ENCODE measurements around the gene OPCML. TPM values are rescaled to one million over a fixed set of nuclear protein-coding genes. Genes with fewer than 3 reads are reported as not detected.

Gene OPCML
- total and polyA plus RNA-seq, 2 experiments from 2014 or later, result 1.2 to 4.4 TPM

- TF ChIP-seq ZNF462 (CRISPR knock-in tag; IDR thresholded peaks at IDR 0.05), result no peak
- TF ChIP-seq CTCF (conservative IDR thresholded peaks at IDR 0.05; ENCODE audit: low read depth in 2 of 2), result no peak
- no peak for TF ChIP-seq JUNB (IDR thresholded peaks at IDR 0.05; ENCODE audit: unreplicated experiment)
- TF ChIP-seq ZNF331 (CRISPR knock-in tag; IDR thresholded peaks at IDR 0.05; ENCODE audit: low read depth), result no peak
- no peak for TF ChIP-seq EZH2phosphoT487 (IDR thresholded peaks at IDR 0.05; ENCODE audit: unreplicated experiment)
- TF ChIP-seq STAT1 (IDR thresholded peaks at IDR 0.05; ENCODE audit: unreplicated experiment), result no peak
- TF ChIP-seq ETS1 (IDR thresholded peaks at IDR 0.05), result no peak
- no peak for TF ChIP-seq ZNF114 (CRISPR knock-in tag; IDR thresholded peaks at IDR 0.05)
- TF ChIP-seq NANOG (IDR thresholded peaks at IDR 0.05; ENCODE audit: borderline replicate concordance), result no peak
- TF ChIP-seq POLR2AphosphoS5 (IDR thresholded peaks at IDR 0.05; ENCODE audit: low read depth), result no peak
- TF ChIP-seq EZH2 (IDR thresholded peaks at IDR 0.05; ENCODE audit: low read depth, unreplicated experiment), result no peak
- TF ChIP-seq CREB1 (CRISPR knock-in tag; IDR thresholded peaks at IDR 0.05; ENCODE audit: low read depth), result no peak
- TF ChIP-seq REST (IDR thresholded peaks at IDR 0.05; ENCODE audit: unreplicated experiment), result no peak
- Mint-ChIP-seq H3K27me3 (ENCODE audit: insufficient read depth, low read depth, poor library complexity) (peaks cover 4% of the 10 kb centered on the region), H3K9me3 (no peaks in the 10 kb centered on the region), H3K27ac (no peak overlapping the region), H3K36me3 (ENCODE audit: low read depth) (no peaks in the 10 kb centered on the region), H3K4me1 (peaks cover 4% of the 10 kb centered on the region), H3K4me3 (no peak overlapping the region)
- H3K79me2 ChIP-seq (replicated peaks; ENCODE audit: insufficient read depth), result no peaks in the 10 kb centered on the region
- H4K20me1 ChIP-seq (replicated peaks; ENCODE audit: insufficient read depth), result no peaks in the 10 kb centered on the region
- H3K4me3 ChIP-seq, result no peak overlapping the region
- DNase-seq (ENCODE audit: low spot score) (no peak), ATAC-seq (no peak)
- no peaks in the 10 kb centered on the region for H3K36me3 ChIP-seq (ENCODE audit: insufficient read depth)
- H3K9me2 ChIP-seq (ENCODE audit: insufficient read depth), result no peaks in the 10 kb centered on the region
- no peak overlapping the region for H3K4me2 ChIP-seq
- no peak overlapping the region for H3K27ac ChIP-seq (ENCODE audit: low read depth)
- no peaks in the 10 kb centered on the region for H3K4me1 ChIP-seq (ENCODE audit: insufficient read depth)
- no peaks in the 10 kb centered on the region for H3F3A ChIP-seq (replicated peaks; ENCODE audit: low read depth)
- H3K27me3 ChIP-seq (ENCODE audit: insufficient read depth), result no peaks in the 10 kb centered on the region
- no peak overlapping the region for H2AFZ ChIP-seq
Measured at GRCh38 chr11:132604431-132604830, 927.9 kb downstream of the OPCML start.

Data from GM23338 (cell line).